HG03342 (cell line): ENCODE measurements around the gene RAD23B.
"Not testable (repeated sequence)": the region's sequence is repeated elsewhere in the genome, so short reads cannot be mapped to it uniquely, and the experiment has no call there.

ENCODE experiments used
- ATAC-seq: cut with Tn5 transposase; IDR thresholded peaks from one replicate; pipeline ENCODE4 v1.9.1; 2021; ENCODE audit warnings: mild to moderate bottlenecking, moderate library complexity; ENCODE audit not compliant: unreplicated experiment

RAD23B gene

GRCh38 chr9:107282759-107283622 lies at the start of gene RAD23B:
Gene RAD23B (plus strand): TSS chr9:107283279. CDS start chr9:107283630, 351 bp downstream.
- ATAC-seq, result peak; percentile 85

- no peak for ATAC-seq
Measured at GRCh38 chr9:107235765-107236442, 47.2 kb upstream of the RAD23B start.

- ATAC-seq, result no peak
Measured at GRCh38 chr9:107237873-107238272, 45.2 kb upstream of the RAD23B start.

GRCh38 chr9:107239474-107239873 lies 43.6 kb upstream of the RAD23B start:
- ATAC-seq, result no peak

- no peak for ATAC-seq
Measured at GRCh38 chr9:107240260-107240659, 42.8 kb upstream of the RAD23B start.

GRCh38 chr9:107242073-107243030 lies 40.7 kb upstream of the RAD23B start:
- ATAC-seq, result no peak

- ATAC-seq, result peak; percentile 78
Measured at GRCh38 chr9:107243742-107244141, 39.3 kb upstream of the RAD23B start.

GRCh38 chr9:107246259-107247254 lies 36.5 kb upstream of the RAD23B start:
- no peak for ATAC-seq

- ATAC-seq, result no peak
Measured at GRCh38 chr9:107248714-107249113, 34.4 kb upstream of the RAD23B start.

GRCh38 chr9:107249131-107249533 lies 33.9 kb upstream of the RAD23B start:
- no peak for ATAC-seq

GRCh38 chr9:107249665-107250285 lies 33.3 kb upstream of the RAD23B start:
- ATAC-seq, result no peak

GRCh38 chr9:107251756-107252322 lies 31.2 kb upstream of the RAD23B start:
- no peak for ATAC-seq

GRCh38 chr9:107258919-107259318 lies 24.2 kb upstream of the RAD23B start:
- no peak for ATAC-seq

- not testable (repeated sequence) for ATAC-seq
Measured at GRCh38 chr9:107259751-107260313, 23.2 kb upstream of the RAD23B start.

- ATAC-seq, result peak; percentile 99
Measured at GRCh38 chr9:107260437-107261081, 22.5 kb upstream of the RAD23B start.

- ATAC-seq, result no peak
Measured at GRCh38 chr9:107261106-107261505, 22.0 kb upstream of the RAD23B start.

GRCh38 chr9:107263289-107263688 lies 19.8 kb upstream of the RAD23B start:
- no peak for ATAC-seq
